CD4-positive, alpha-beta T cell treated with Interleukin-15 for 4 hours (primary cell): Measurements from ENCODE around the gene SPON2.
A peak's percentile ranks its signal among the peaks of the same experiment; 100 is the strongest.
"Not testable (repeated sequence)": the region's sequence is repeated elsewhere in the genome, so short reads cannot be mapped to it uniquely, and the experiment has no call there.

ENCODE experiments used
- DNase-seq: peaks from one replicate; pipeline ENCODE4 v3.0.0-alpha.2; 2020; ENCODE audit warnings: low spot score

Gene SPON2

GRCh38 chr4:1151541-1151940, 20.8 kb downstream of the SPON2 start:
- no peak for DNase-seq

GRCh38 chr4:1150875-1151274, 21.5 kb downstream of the SPON2 start:
- no peak for DNase-seq

- DNase-seq = no peak
Measured at GRCh38 chr4:1139860-1140259, 32.5 kb downstream of the SPON2 start.

GRCh38 chr4:1137850-1138249, 34.5 kb downstream of the SPON2 start:
- no peak for DNase-seq

- DNase-seq = peak; percentile 14
Measured at GRCh38 chr4:1137063-1137776, 35.2 kb downstream of the SPON2 start.

GRCh38 chr4:1136048-1136447, 36.3 kb downstream of the SPON2 start:
- DNase-seq = no peak

GRCh38 chr4:1133033-1133432, 39.4 kb downstream of the SPON2 start:
- no peak for DNase-seq

GRCh38 chr4:1130316-1131186, 41.8 kb downstream of the SPON2 start:
- peak; percentile 80 for DNase-seq

GRCh38 chr4:1126506-1126905, 45.9 kb downstream of the SPON2 start:
- no peak for DNase-seq

GRCh38 chr4:1125466-1125865, 46.9 kb downstream of the SPON2 start:
- DNase-seq = not testable (repeated sequence)

GRCh38 chr4:1124818-1125217, 47.6 kb downstream of the SPON2 start:
- no peak for DNase-seq

- DNase-seq = no peak
Measured at GRCh38 chr4:1122505-1122904, 49.9 kb downstream of the SPON2 start.
